Panc1 (cell line): ENCODE data around the gene AIG1. TPM values are rescaled to one million over a fixed set of nuclear protein-coding genes. Genes with fewer than 3 reads are reported as not detected.
"Not testable (repeated sequence)": the region's sequence is repeated elsewhere in the genome, so short reads cannot be mapped to it uniquely, and the experiment has no call there.

Source experiments
- ATAC-seq: fragments of 200-7000 bp; cut with Tn5 transposase; 2 replicates; pipeline ENCODE4 v1.9.1; 2020; ENCODE audit warnings: mild to moderate bottlenecking, moderate library complexity
- BruUV-seq: library from RNA; stranded (reverse); fragments of 400-500 nt; replicated peaks from 2 replicates; lab custom pipeline; 2021; lab: Mats Ljungman, UMichigan
- CTCF ChIA-PET: fragments of 300-600 bp; sonication (Branson Sonifier 250); formaldehyde crosslinking; loops from one replicate; lab custom pipeline; 2022; ENCODE audit warnings: antibody characterized with exemption; lab: Charles Lee
- POLR2A ChIA-PET: fragments of 300-600 bp; sonication (Branson Sonifier 250); formaldehyde crosslinking; loops from one replicate; lab custom pipeline; 2022; ENCODE audit warnings: antibody characterized with exemption; lab: Charles Lee
- DNase-seq: peaks from one replicate; pipeline ENCODE4 v3.0.0-alpha.2; 2010; ENCODE audit warnings: low read depth, low spot score
- H3K27ac ChIP-seq: 2 replicates; pipeline ENCODE4 v1.5.1; 2011; ENCODE audit warnings: mild to moderate bottlenecking, low read length, inconsistent platforms
- H3K27me3 ChIP-seq: fragments of 200-500 bp; sonication (Bioruptor generic); 2 replicates; pipeline ENCODE4 v1.6.0; 2014; ENCODE audit warnings: low read length, inconsistent platforms; ENCODE audit not compliant: control insufficient read depth, insufficient read depth
- H3K36me3 ChIP-seq: fragments of 200-500 bp; sonication (Bioruptor generic); 2 replicates; pipeline ENCODE4 v1.5.1; 2014; ENCODE audit warnings: inconsistent platforms, mild to moderate bottlenecking, low read length, moderate library complexity; ENCODE audit not compliant: control insufficient read depth, insufficient read depth
- H3K4me1 ChIP-seq: 2 replicates; pipeline ENCODE4 v1.5.1; 2011; ENCODE audit warnings: inconsistent platforms, mild to moderate bottlenecking, low read length, moderate library complexity; ENCODE audit not compliant: control insufficient read depth, insufficient read depth
- H3K4me3 ChIP-seq, 2 experiments: 2 replicates each; pipeline ENCODE4 v1.5.1; 2011 to 2012; ENCODE audit warnings: low read depth in 2 of 2, low read length in 2 of 2, mild to moderate bottlenecking in 2 of 2, inconsistent platforms in 1 of 2, moderate library complexity in 1 of 2
- H3K9me3 ChIP-seq: fragments of 200-500 bp; sonication (Bioruptor generic); 2 replicates; pipeline ENCODE4 v1.5.1; 2014; ENCODE audit warnings: low read depth, mild to moderate bottlenecking, inconsistent platforms, low read length, moderate library complexity; ENCODE audit not compliant: control insufficient read depth, insufficient read depth
- POLR2AphosphoS5 ChIP-seq: IDR thresholded peaks from 2 replicates; pipeline ENCODE4 v1.6.1; 2012; ENCODE audit warnings: mild to moderate bottlenecking, low read depth, low read length, moderate library complexity
- SIN3A ChIP-seq: IDR thresholded peaks from 2 replicates; pipeline ENCODE4 v1.6.1; 2012; ENCODE audit warnings: low read depth, mild to moderate bottlenecking, low read length, moderate library complexity, borderline replicate concordance; ENCODE audit not compliant: insufficient read depth
- TCF7L2 ChIP-seq: IDR thresholded peaks from 2 replicates; pipeline ENCODE4 v1.6.1; 2011; ENCODE audit warnings: mild to moderate bottlenecking, low read depth, low read length, inconsistent platforms
- in situ Hi-C: cut with HindIII; loops from 2 replicates; pipeline ENCODE4 v1.10.0; 2016; ENCODE audit warnings: low sequenced_read_pairs, low pct_unique_long_range_greater_than_20kb
- intact Hi-C: fragments of 100-400 bp; cut with micrococcal nuclease; formaldehyde crosslinking; loops from one replicate; pipeline ENCODE4 v1.10.0; 2022; ENCODE audit not compliant: unreplicated experiment
- total RNA-seq: library from RNA; stranded (reverse); gene quantifications from one replicate; pipeline ENCODE4 v1.2.1, GENCODE V29; 2021; ENCODE audit not compliant: unreplicated experiment
- TF ChIP-seq, protein P1 (sequence below), 2 experiments: IDR thresholded peaks; 2 replicates each; pipeline ENCODE4 v1.6.1; 2011 to 2012; ENCODE audit warnings: low read depth in 2 of 2, control low read depth in 1 of 2, low read length in 1 of 2, mild to moderate bottlenecking in 1 of 2, moderate library complexity in 1 of 2; ENCODE audit not compliant: insufficient read depth in 1 of 2
- TF ChIP-seq, protein P2 (sequence below): fragments of 450-650 bp; IDR thresholded peaks from 2 replicates; pipeline ENCODE4 v1.5.1; 2017; ENCODE audit warnings: mild to moderate bottlenecking

The AIG1 gene
- total RNA-seq, 1 experiment from 2014 or later = 23.9 TPM

DNA sequence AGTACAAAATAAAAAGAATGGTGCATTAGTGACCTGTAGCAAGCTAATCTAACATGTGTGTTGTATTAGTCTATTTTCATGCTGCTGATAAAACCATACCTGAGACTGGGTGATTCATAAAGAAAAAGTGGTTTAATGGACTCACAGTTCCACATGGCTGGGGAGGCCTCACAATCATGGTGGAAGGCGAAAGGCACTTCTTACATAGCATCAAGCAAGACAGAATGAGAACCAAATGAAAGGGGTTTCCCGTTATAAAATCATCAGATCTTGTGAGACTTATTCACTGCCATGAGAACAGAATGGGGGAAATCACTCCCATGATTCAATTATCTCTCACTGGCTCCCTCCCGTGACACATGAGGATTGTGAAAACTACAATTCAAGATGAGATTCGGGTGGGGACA is 45.4 kb upstream of the AIG1 start:
- DNase-seq (no peak), ATAC-seq (no peak)
- Histone ChIP-seq H3K4me1 (no peaks in the 10 kb centered on the region), H3K4me3 (no peak overlapping the region), H3K27ac (no peak overlapping the region), H3K9me3 (peaks cover 3% of the 10 kb centered on the region; the same call in 1 of the 2 replicates), H3K27me3 (no peaks in the 10 kb centered on the region), H3K36me3 (no peaks in the 10 kb centered on the region)
- in situ Hi-C loops = no loop called here
- TF ChIP-seq, protein P1, sequence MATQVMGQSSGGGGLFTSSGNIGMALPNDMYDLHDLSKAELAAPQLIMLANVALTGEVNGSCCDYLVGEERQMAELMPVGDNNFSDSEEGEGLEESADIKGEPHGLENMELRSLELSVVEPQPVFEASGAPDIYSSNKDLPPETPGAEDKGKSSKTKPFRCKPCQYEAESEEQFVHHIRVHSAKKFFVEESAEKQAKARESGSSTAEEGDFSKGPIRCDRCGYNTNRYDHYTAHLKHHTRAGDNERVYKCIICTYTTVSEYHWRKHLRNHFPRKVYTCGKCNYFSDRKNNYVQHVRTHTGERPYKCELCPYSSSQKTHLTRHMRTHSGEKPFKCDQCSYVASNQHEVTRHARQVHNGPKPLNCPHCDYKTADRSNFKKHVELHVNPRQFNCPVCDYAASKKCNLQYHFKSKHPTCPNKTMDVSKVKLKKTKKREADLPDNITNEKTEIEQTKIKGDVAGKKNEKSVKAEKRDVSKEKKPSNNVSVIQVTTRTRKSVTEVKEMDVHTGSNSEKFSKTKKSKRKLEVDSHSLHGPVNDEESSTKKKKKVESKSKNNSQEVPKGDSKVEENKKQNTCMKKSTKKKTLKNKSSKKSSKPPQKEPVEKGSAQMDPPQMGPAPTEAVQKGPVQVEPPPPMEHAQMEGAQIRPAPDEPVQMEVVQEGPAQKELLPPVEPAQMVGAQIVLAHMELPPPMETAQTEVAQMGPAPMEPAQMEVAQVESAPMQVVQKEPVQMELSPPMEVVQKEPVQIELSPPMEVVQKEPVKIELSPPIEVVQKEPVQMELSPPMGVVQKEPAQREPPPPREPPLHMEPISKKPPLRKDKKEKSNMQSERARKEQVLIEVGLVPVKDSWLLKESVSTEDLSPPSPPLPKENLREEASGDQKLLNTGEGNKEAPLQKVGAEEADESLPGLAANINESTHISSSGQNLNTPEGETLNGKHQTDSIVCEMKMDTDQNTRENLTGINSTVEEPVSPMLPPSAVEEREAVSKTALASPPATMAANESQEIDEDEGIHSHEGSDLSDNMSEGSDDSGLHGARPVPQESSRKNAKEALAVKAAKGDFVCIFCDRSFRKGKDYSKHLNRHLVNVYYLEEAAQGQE (IDR thresholded peaks at IDR 0.05; ENCODE audit: insufficient read depth in 1 of 2, low read depth in 2 of 2, low read length in 1 of 2) = no peak
- TF ChIP-seq POLR2AphosphoS5 = no peak
- TF ChIP-seq, protein P2, sequence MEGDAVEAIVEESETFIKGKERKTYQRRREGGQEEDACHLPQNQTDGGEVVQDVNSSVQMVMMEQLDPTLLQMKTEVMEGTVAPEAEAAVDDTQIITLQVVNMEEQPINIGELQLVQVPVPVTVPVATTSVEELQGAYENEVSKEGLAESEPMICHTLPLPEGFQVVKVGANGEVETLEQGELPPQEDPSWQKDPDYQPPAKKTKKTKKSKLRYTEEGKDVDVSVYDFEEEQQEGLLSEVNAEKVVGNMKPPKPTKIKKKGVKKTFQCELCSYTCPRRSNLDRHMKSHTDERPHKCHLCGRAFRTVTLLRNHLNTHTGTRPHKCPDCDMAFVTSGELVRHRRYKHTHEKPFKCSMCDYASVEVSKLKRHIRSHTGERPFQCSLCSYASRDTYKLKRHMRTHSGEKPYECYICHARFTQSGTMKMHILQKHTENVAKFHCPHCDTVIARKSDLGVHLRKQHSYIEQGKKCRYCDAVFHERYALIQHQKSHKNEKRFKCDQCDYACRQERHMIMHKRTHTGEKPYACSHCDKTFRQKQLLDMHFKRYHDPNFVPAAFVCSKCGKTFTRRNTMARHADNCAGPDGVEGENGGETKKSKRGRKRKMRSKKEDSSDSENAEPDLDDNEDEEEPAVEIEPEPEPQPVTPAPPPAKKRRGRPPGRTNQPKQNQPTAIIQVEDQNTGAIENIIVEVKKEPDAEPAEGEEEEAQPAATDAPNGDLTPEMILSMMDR = no peak
- no peak for TF ChIP-seq TCF7L2
- TF ChIP-seq SIN3A = no peak
- intact Hi-C loops = no loop called here
- ChIA-PET CTCF (no interaction called here), POLR2A (no interaction called here)
- no TSS peak for BruUV-seq

DNA sequence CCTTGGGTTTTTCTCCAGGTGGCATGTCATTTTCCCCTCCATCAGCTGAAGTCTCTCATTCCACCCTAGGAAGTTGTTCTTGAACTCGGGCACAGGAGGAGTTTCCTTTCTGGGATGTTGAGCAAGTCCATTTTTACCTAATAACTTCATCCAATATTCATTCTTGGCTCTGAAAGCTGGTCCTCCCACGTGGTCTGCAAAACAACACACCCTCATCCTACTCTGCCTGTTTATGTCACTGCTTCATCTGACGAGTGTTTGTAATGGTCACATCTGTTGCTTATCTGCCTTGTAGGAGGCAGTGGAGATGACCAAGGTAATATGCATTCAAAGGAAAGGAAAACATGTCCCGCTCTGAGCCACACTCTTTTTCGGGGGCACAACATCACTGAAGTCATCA is 41.7 kb upstream of the AIG1 start:
- Histone ChIP-seq H3K27ac (no peak overlapping the region), H3K4me1 (no peaks in the 10 kb centered on the region), H3K9me3 (peaks cover 3% of the 10 kb centered on the region; the same call in 1 of the 2 replicates), H3K27me3 (no peaks in the 10 kb centered on the region), H3K36me3 (no peaks in the 10 kb centered on the region), H3K4me3 (no peak overlapping the region)
- POLR2A ChIA-PET = no interaction called here
- CTCF ChIA-PET = no interaction called here
- BruUV-seq = no TSS peak
- in situ Hi-C loops (no loop called here), intact Hi-C loops (no loop called here)
- no peak for ATAC-seq
- no peak for DNase-seq
- TF ChIP-seq, protein P1 (IDR thresholded peaks at IDR 0.05; ENCODE audit: insufficient read depth in 1 of 2, low read depth in 2 of 2, low read length in 1 of 2) = no peak
- no peak for TF ChIP-seq POLR2AphosphoS5
- TF ChIP-seq SIN3A = no peak
- no peak for TF ChIP-seq TCF7L2

DNA sequence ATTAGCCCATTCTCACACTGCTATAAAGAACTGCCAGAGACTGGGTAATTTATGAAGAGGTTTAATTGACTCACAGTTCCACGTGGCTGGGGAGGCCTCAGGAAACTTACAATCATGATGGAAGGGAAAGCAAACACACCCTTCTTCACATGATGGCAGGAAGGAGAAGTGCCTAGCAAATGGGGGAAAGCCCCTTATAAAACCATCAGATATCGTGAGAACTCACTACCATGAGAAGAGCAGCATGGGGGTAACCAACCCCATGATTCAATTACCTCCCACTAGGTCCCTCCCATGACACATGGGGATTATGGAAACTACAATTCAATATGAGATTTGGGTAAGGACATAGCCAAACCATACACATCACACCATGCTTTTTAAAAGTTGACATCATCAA is 39.8 kb upstream of the AIG1 start:
- in situ Hi-C loops, POLR2A ChIA-PET: not testable (repeated sequence)

More for the DNA sequence above, 39.8 kb upstream of the AIG1 start:
- H3K27ac ChIP-seq, CTCF ChIA-PET, DNase-seq, intact Hi-C loops, H3K27me3 ChIP-seq, H3K36me3 ChIP-seq, BruUV-seq, H3K4me1 ChIP-seq, H3K4me3 ChIP-seq, ATAC-seq, H3K9me3 ChIP-seq: not testable (repeated sequence)
